ENCODE results near the gene ZNF648. TPM values are rescaled to one million over a fixed set of nuclear protein-coding genes. Genes with fewer than 3 reads are reported as not detected.

ZNF648 gene
- total and polyA plus RNA-seq, 4 donors = not detected

DNA sequence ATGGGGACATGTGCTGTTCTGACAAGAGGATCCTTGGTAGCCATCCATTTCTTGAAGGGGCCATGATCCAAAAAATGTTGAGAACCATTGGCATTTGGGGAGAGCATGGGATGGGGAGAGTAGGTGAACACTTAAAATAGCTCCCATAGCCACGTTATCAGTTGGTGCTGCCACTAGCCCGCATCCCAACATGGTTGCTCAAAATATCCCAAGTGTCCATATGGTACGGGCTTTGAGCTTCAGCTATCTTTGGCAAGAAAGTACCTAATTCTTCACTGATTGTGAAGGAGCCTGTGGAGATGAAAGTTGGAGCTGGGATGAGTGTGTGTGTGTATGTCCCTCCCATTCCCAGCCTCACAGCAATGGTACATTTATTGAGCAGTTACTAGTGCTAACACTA lies 3.1 kb upstream of the ZNF648 start:
- Histone ChIP-seq H3K9me3 (ENCODE audit: control insufficient read depth, low read length) (no peaks in the 10 kb centered on the region), H3K27me3 (ENCODE audit: control insufficient read depth in 1 of 2, insufficient read depth in 2 of 2, low read length in 1 of 2) (peaks cover 0 to 5% of the 10 kb centered on the region in 2 donors), H3K4me3 (ENCODE audit: low read length in 2 of 2) (no peak overlapping the region), H3K36me3 (ENCODE audit: control insufficient read depth in 1 of 2, insufficient read depth in 2 of 2, low read length in 1 of 2) (no peaks in the 10 kb centered on the region), H3K4me1 (ENCODE audit: control insufficient read depth in 1 of 2, insufficient read depth in 2 of 2, low read length in 2 of 2) (no peaks in the 10 kb centered on the region), H3K27ac (ENCODE audit: low read depth in 1 of 2, low read length in 2 of 2) (no peak overlapping the region)
- DNase-seq (no peak), ATAC-seq (ENCODE audit: low FRiP score) (no peak)
- intact Hi-C loops (cut with DNase I) = no loop called here
- 75 to 82% methylated on average over 3 of the region's 3 CpGs for WGBS, 2 donors

DNA sequence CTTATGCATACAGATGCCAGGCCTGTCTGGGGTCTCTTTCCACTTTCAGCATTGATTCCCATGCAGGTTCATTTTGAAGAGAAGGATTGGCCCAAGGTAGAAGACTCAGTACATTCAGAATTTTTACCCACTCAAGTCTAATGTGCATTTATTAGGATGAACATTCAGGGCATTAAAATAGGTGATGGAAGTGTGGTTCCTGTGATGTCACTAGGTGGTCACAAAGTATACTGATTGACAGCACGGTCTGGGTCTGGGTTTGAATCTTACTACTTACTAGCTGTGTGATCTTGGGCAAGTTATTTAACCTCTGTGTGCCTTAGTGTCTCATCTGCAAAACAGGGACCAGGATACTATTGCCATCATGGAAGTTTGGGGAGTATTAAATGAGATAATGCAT lies 711 bp upstream of the ZNF648 start:
- DNase-seq = no peak
- WGBS, 2 donors = 79 to 85% methylated on average over 1 of the region's 1 CpG
- H3K4me1 ChIP-seq (ENCODE audit: control insufficient read depth in 1 of 2, insufficient read depth in 2 of 2, low read length in 2 of 2) = no peaks in the 10 kb centered on the region
- no peaks in the 10 kb centered on the region for H3K9me3 ChIP-seq (ENCODE audit: control insufficient read depth, low read length)
- H3K27me3 ChIP-seq (ENCODE audit: control insufficient read depth in 1 of 2, insufficient read depth in 2 of 2, low read length in 1 of 2) = peaks cover 0 to 5% of the 10 kb centered on the region in 2 donors
- ATAC-seq (ENCODE audit: low FRiP score) = no peak
- no peaks in the 10 kb centered on the region for H3K36me3 ChIP-seq (ENCODE audit: control insufficient read depth in 1 of 2, insufficient read depth in 2 of 2, low read length in 1 of 2)
- H3K27ac ChIP-seq (ENCODE audit: low read depth in 1 of 2, low read length in 2 of 2) = no peak overlapping the region
- intact Hi-C loops (cut with DNase I) = no loop called here
- H3K4me3 ChIP-seq (ENCODE audit: low read length in 2 of 2) = no peak overlapping the region

DNA sequence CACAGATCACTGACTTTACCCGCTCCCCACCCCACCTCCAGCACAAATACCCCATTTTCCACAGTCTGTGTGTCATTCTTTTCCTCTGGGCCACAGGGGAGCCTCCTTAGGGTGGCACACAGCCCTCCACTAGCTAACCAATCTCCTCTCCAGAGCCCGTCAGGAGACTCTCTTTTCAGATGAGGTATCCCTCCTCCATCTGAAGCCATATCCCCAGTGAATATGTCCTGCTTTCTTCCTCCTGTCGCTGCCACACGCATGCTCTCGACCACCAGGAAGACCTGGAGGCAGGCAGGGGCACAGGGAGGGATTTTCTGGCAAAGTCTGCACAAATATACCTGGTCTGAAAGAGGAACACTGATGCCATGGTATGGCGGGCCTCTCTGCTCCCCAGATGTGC lies 635 bp downstream of the ZNF648 start:
- ATAC-seq (ENCODE audit: low FRiP score) = no peak
- Histone ChIP-seq H3K27me3 (ENCODE audit: control insufficient read depth in 1 of 2, insufficient read depth in 2 of 2, low read length in 1 of 2) (peaks cover 0 to 5% of the 10 kb centered on the region in 2 donors), H3K36me3 (ENCODE audit: control insufficient read depth in 1 of 2, insufficient read depth in 2 of 2, low read length in 1 of 2) (no peaks in the 10 kb centered on the region), H3K4me1 (ENCODE audit: control insufficient read depth in 1 of 2, insufficient read depth in 2 of 2, low read length in 2 of 2) (no peaks in the 10 kb centered on the region), H3K4me3 (ENCODE audit: low read length in 2 of 2) (no peak overlapping the region), H3K27ac (ENCODE audit: low read depth in 1 of 2, low read length in 2 of 2) (no peak overlapping the region), H3K9me3 (ENCODE audit: control insufficient read depth, low read length) (no peaks in the 10 kb centered on the region)
- 67 to 73% methylated on average over 6 of the region's 6 CpGs for WGBS, 2 donors
- no peak for DNase-seq
- intact Hi-C loops (cut with DNase I) = no loop called here

DNA sequence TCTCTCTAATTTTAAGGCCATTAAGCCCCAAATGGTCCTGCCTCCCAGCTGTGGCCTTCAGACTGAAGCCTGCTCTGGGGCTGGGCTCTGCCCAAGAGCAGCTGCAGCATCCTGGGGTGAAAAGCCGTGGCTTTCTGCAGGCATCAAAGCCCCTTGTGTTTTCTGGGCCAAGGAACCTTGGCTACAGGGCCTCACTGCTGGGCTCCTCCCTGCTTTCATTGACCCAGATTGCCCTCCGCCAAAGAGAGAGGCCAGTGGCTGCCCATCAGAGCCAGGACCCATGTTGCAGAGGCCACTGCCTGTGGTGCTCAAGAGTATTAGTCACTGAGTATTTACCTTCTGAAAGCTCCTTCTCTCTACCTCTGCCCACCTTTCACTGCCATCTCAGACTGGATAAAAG lies 1.6 kb downstream of the ZNF648 start:
- WGBS, 2 donors = 65 to 66% methylated on average over 2 of the region's 2 CpGs
- no peak for ATAC-seq (ENCODE audit: low FRiP score)
- intact Hi-C loops (cut with DNase I) = loop anchor here (10.0 kb wide), 2 partner anchors 575 to 585 kb away; partner anchors contain the start of gene CACNA1E (in 1 of the 2)
- Histone ChIP-seq H3K27me3 (ENCODE audit: control insufficient read depth in 1 of 2, insufficient read depth in 2 of 2, low read length in 1 of 2) (peaks cover 0 to 3% of the 10 kb centered on the region in 2 donors), H3K36me3 (ENCODE audit: control insufficient read depth in 1 of 2, insufficient read depth in 2 of 2, low read length in 1 of 2) (no peaks in the 10 kb centered on the region), H3K4me3 (ENCODE audit: low read length in 2 of 2) (no peak overlapping the region), H3K9me3 (ENCODE audit: control insufficient read depth, low read length) (no peaks in the 10 kb centered on the region), H3K4me1 (ENCODE audit: control insufficient read depth in 1 of 2, insufficient read depth in 2 of 2, low read length in 2 of 2) (no peaks in the 10 kb centered on the region), H3K27ac (ENCODE audit: low read depth in 1 of 2, low read length in 2 of 2) (no peak overlapping the region)
- no peak for DNase-seq

DNA sequence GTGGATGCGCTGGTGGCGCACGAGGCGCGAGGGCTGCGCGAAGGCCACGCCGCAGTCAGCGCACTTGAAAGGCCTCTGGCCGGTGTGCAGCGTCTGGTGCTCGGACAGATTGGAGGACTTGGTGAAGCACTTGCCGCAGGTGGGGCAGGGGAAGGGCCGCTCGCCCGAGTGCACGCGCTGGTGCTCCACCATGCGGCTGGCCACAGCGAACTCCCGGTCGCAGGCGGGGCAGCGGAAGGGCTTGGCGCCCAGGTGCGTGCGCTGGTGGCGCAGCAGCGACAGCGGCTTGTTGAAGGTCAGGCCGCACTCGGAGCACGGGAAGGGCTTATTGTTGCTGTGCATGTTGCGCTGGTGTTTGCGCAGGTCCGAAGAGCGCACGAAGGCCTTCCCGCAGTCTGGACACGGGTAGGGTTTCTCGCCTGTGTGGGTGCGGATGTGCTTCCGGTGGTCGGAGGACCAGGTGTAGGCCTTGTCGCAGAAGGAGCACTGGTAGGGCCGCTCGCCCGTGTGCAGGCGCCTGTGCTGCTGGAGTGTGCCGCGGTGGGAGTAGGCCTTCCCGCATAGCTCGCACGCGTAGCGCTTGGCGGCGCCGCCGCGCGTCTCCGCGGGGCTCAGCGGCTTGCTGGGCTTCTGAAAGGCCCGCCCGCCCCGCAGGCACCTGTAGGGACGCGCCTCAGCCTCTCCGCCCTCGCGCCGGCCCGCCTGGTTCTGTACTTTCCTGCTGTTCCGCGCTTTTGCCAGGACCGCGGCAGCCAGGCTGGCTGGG lies 4.7 kb downstream of the ZNF648 start:
- intact Hi-C loops (cut with DNase I) = loop anchor here (10.0 kb wide), 2 partner anchors 572 to 582 kb away; partner anchors contain the start of gene CACNA1E (in 1 of the 2)
- ATAC-seq (ENCODE audit: low FRiP score) (no peak), DNase-seq (no peak)
- no peaks in the 10 kb centered on the region for H3K4me1 ChIP-seq (ENCODE audit: control insufficient read depth in 1 of 2, insufficient read depth in 2 of 2, low read length in 2 of 2)
- H3K27me3 ChIP-seq (ENCODE audit: control insufficient read depth in 1 of 2, insufficient read depth in 2 of 2, low read length in 1 of 2) = no peaks in the 10 kb centered on the region
- WGBS, 2 donors = 11 to 12% methylated on average over 79 to 80 of the region's 80 CpGs
- H3K4me3 ChIP-seq (ENCODE audit: low read length in 2 of 2) = no peak overlapping the region
- H3K9me3 ChIP-seq (ENCODE audit: control insufficient read depth, low read length) = no peaks in the 10 kb centered on the region
- no peaks in the 10 kb centered on the region for H3K36me3 ChIP-seq (ENCODE audit: control insufficient read depth in 1 of 2, insufficient read depth in 2 of 2, low read length in 1 of 2)
- no peak overlapping the region for H3K27ac ChIP-seq (ENCODE audit: low read depth in 1 of 2, low read length in 2 of 2)

DNA sequence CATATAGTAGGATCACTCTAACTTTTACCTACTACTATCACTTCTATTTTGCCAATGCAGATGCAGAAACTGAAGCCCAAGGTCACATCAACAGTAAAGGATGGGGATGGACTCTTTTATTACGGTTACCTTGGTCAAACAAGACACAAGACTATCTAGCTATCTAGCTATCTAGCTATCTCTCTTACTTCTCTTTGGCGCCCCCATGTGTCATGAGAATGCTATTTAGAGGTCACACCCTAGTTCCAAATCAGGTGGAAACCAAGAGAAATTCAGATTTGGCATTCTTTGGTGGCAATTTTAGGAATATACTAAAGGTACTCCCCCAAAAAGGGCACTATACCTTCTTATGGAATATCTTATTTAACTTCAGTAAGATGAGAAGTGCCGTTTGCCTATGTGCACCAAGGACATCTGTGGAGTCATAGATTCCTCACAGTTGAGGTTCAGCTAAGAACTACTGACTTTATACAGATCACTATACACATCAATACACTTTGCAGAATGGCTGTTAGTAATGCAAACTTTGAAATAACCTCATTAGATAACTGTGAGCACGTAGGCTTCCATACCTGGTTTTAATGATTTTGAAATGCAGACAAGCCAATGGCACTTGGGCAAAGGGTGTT lies 6.7 kb downstream of the ZNF648 start:
- DNase-seq = no peak
- H3K4me1 ChIP-seq (ENCODE audit: control insufficient read depth in 1 of 2, insufficient read depth in 2 of 2, low read length in 2 of 2) = no peaks in the 10 kb centered on the region
- H3K4me3 ChIP-seq (ENCODE audit: low read length in 2 of 2) = no peak overlapping the region
- H3K27me3 ChIP-seq (ENCODE audit: control insufficient read depth in 1 of 2, insufficient read depth in 2 of 2, low read length in 1 of 2) = no peaks in the 10 kb centered on the region
- WGBS, 2 donors = 42 to 45% methylated on average over 4 of the region's 4 CpGs
- intact Hi-C loops (cut with DNase I) = loop anchor here (10.0 kb wide), 2 partner anchors 570 to 580 kb away; partner anchors contain the start of gene CACNA1E (in 1 of the 2)
- H3K36me3 ChIP-seq (ENCODE audit: control insufficient read depth in 1 of 2, insufficient read depth in 2 of 2, low read length in 1 of 2) = no peaks in the 10 kb centered on the region
- no peak overlapping the region for H3K27ac ChIP-seq (ENCODE audit: low read depth in 1 of 2, low read length in 2 of 2)
- no peak for ATAC-seq (ENCODE audit: low FRiP score)
- no peaks in the 10 kb centered on the region for H3K9me3 ChIP-seq (ENCODE audit: control insufficient read depth, low read length)

DNA sequence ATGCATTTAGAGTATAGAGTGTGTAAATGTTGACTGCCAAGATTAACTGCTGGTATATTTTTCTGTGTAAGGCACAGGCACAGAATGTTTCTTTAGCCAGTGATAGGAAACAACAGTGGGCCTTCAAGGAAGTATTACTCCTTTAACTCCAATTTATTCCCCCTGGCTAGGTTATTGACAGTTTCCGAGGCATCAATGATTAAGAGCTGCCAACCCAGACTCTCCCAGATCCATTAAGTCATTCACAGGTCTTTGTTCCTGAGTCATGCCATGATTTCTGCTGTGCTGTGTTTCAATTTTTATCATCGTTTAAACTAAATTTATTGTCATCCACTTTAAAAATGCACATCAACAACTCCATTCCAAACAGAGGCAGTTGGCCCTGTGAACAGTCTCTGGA lies 9.2 kb downstream of the ZNF648 start:
- Histone ChIP-seq H3K9me3 (ENCODE audit: control insufficient read depth, low read length) (peaks cover 1% of the 10 kb centered on the region), H3K27ac (ENCODE audit: low read depth in 1 of 2, low read length in 2 of 2) (no peak overlapping the region), H3K27me3 (ENCODE audit: control insufficient read depth in 1 of 2, insufficient read depth in 2 of 2, low read length in 1 of 2) (no peaks in the 10 kb centered on the region), H3K4me1 (ENCODE audit: control insufficient read depth in 1 of 2, insufficient read depth in 2 of 2, low read length in 2 of 2) (no peaks in the 10 kb centered on the region), H3K4me3 (ENCODE audit: low read length in 2 of 2) (no peak overlapping the region), H3K36me3 (ENCODE audit: control insufficient read depth in 1 of 2, insufficient read depth in 2 of 2, low read length in 1 of 2) (no peaks in the 10 kb centered on the region)
- 85 to 86% methylated on average over 2 of the region's 2 CpGs for WGBS, 2 donors
- no peak for ATAC-seq (ENCODE audit: low FRiP score)
- intact Hi-C loops (cut with DNase I) = loop anchor here (10.0 kb wide), 2 partner anchors 568 to 578 kb away; partner anchors contain the start of gene CACNA1E (in 1 of the 2)
- DNase-seq = no peak

DNA sequence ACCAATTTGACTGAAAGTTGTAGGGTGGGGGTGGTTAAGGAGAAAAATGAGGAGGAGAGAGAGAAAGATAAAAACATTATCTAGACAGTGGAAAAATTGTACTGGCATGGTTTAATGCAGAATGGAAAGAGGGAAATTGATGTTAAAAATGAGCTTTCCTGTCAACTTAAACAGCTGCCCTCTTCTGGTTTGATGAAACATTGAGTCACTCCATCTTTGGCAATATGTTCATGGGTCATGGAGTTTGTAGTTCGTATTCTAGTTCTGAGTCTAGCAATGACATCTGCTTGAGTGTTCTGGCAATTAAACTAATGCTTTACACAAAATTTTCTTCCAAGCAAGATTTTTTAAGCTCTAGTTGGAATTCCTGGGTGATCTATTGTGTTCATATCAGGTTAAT lies 9.6 kb downstream of the ZNF648 start:
- WGBS, 2 donors = 28 to 32% methylated on average over 1 of the region's 1 CpG
- Histone ChIP-seq H3K27ac (ENCODE audit: low read depth in 1 of 2, low read length in 2 of 2) (no peak overlapping the region), H3K4me1 (ENCODE audit: control insufficient read depth in 1 of 2, insufficient read depth in 2 of 2, low read length in 2 of 2) (no peaks in the 10 kb centered on the region), H3K27me3 (ENCODE audit: control insufficient read depth in 1 of 2, insufficient read depth in 2 of 2, low read length in 1 of 2) (no peaks in the 10 kb centered on the region), H3K4me3 (ENCODE audit: low read length in 2 of 2) (no peak overlapping the region), H3K9me3 (ENCODE audit: control insufficient read depth, low read length) (peaks cover 1% of the 10 kb centered on the region), H3K36me3 (ENCODE audit: control insufficient read depth in 1 of 2, insufficient read depth in 2 of 2, low read length in 1 of 2) (no peaks in the 10 kb centered on the region)
- no peak for ATAC-seq (ENCODE audit: low FRiP score)
- intact Hi-C loops (cut with DNase I) = loop anchor here (10.0 kb wide), 2 partner anchors 567 to 577 kb away; partner anchors contain the start of gene CACNA1E (in 1 of the 2)
- no peak for DNase-seq
